GM23248 (cell line): ENCODE results near the gene TTC28. TPM values are rescaled to one million over a fixed set of nuclear protein-coding genes. Genes with fewer than 3 reads are reported as not detected.

ENCODE experiments used
- DNase-seq: peaks from one replicate; pipeline ENCODE4 v3.0.0-alpha.2; 2015
- H2AFZ ChIP-seq: fragments of 200-600 bp; sonication (generic); 2 replicates; pipeline ENCODE4 v1.6.1; 2016; ENCODE audit warnings: antibody characterized with exemption
- H3F3A ChIP-seq: fragments of 200-600 bp; sonication (generic); 2 replicates; pipeline ENCODE4 v1.6.1; 2016; ENCODE audit warnings: mild to moderate bottlenecking, antibody characterized with exemption, mixed run types; ENCODE audit not compliant: insufficient read depth
- H3K27ac ChIP-seq: fragments of 200-600 bp; sonication (generic); 2 replicates; pipeline ENCODE4 v1.5.1; 2016; ENCODE audit warnings: mild to moderate bottlenecking
- H3K27me3 ChIP-seq: fragments of 200-600 bp; sonication (generic); replicated peaks from 2 replicates; pipeline ENCODE4 v1.6.1; 2016; ENCODE audit warnings: mild to moderate bottlenecking; ENCODE audit not compliant: insufficient read depth
- H3K36me3 ChIP-seq: fragments of 200-600 bp; sonication (generic); 2 replicates; pipeline ENCODE4 v1.6.1; 2016; ENCODE audit warnings: low read depth, mild to moderate bottlenecking
- H3K4me1 ChIP-seq: fragments of 200-600 bp; sonication (generic); 2 replicates; pipeline ENCODE4 v1.6.1; 2016; ENCODE audit warnings: mild to moderate bottlenecking; ENCODE audit not compliant: insufficient read depth
- H3K4me2 ChIP-seq: fragments of 200-600 bp; sonication (generic); one replicate; pipeline ENCODE4 v1.6.1; 2016; ENCODE audit warnings: mild to moderate bottlenecking; ENCODE audit not compliant: unreplicated experiment
- H3K4me3 ChIP-seq: fragments of 200-600 bp; sonication (generic); 2 replicates; pipeline ENCODE4 v1.5.1; 2016; ENCODE audit warnings: mild to moderate bottlenecking
- H3K79me2 ChIP-seq: fragments of 200-600 bp; sonication (generic); 2 replicates; pipeline ENCODE4 v1.6.1; 2016; ENCODE audit warnings: mild to moderate bottlenecking; ENCODE audit not compliant: insufficient read depth
- H3K9ac ChIP-seq: fragments of 200-600 bp; sonication (generic); 2 replicates; pipeline ENCODE4 v1.6.1; 2016; ENCODE audit warnings: mild to moderate bottlenecking
- H3K9me2 ChIP-seq: fragments of 200-600 bp; sonication (generic); 2 replicates; pipeline ENCODE4 v1.6.1; 2016; ENCODE audit warnings: mixed run types, mild to moderate bottlenecking, moderate library complexity; ENCODE audit not compliant: insufficient read depth
- H3K9me3 ChIP-seq: fragments of 200-600 bp; sonication (generic); one replicate; pipeline ENCODE4 v1.6.1; 2017; ENCODE audit warnings: low read depth
- H4K20me1 ChIP-seq: fragments of 200-600 bp; sonication (generic); 2 replicates; pipeline ENCODE4 v1.6.0; 2016; ENCODE audit not compliant: insufficient read depth
- EZH2 ChIP-seq: fragments of 200-600 bp; sonication (generic); IDR thresholded peaks from 2 replicates; pipeline ENCODE4 v1.6.1; 2018; ENCODE audit warnings: antibody characterized with exemption, mild to moderate bottlenecking; ENCODE audit not compliant: insufficient read depth, poor library complexity, severe bottlenecking
- EZH2phosphoT487 ChIP-seq: fragments of 200-600 bp; sonication (generic); IDR thresholded peaks from 2 replicates; pipeline ENCODE4 v1.6.1; 2018; ENCODE audit warnings: antibody characterized with exemption, moderate library complexity, mild to moderate bottlenecking, low read depth; ENCODE audit not compliant: insufficient read depth
- WGBS, 2 experiments: methylation state at CpG; one replicate each; pipeline ENCODE4 v1.1.6; 2015 to 2017; ENCODE audit warnings: low lambda C conversion rate in 2 of 2, low coverage in 1 of 2; ENCODE audit errors: missing lambda C conversion rate in 2 of 2; 5-methylcytosine and 5-hydroxymethylcytosine counted together
- in situ Hi-C: fragments of 300-500 bp; cut with MboI; formaldehyde crosslinking; loops from 2 replicates; pipeline ENCODE4 v1.15.0; 2020
- polyA plus RNA-seq: library from polyadenylated mRNA; unstranded; fragments of >200 nt; fragmentation: Nextera tagmentation; extraction: Ambion mirVana; gene quantifications from 2 replicates; pipeline ENCODE4 v1.2.1, GENCODE V29; 2016
- total RNA-seq: library from RNA; depleted of rRNA; stranded (reverse); fragments of >200 nt; shearing (Covaris generic); gene quantifications from 2 replicates; pipeline ENCODE4 v1.2.3, GENCODE V29; 2014

Gene TTC28
- total and polyA plus RNA-seq, 2 experiments from 2014 or later, result 12.5 to 41.9 TPM

DNA sequence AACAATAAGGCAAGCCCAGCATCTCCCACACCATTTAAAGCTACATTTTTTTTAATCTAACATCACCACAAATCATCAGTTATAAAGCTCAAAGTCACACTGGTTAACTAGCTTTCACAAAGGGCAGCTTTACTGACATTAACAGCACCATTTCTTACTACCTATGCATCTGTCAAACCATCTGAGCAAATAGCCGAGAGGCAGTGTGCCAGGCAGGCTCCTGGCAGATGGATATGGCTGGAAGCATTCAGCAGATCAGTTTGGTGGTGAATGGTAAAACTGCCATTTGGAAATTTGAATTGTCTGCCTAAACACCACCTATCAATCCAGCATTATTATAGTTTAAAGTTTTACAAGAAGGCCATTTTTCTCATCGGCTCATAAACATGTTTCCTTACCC is 131.2 kb downstream of the TTC28 start:
- in situ Hi-C loops, result no loop called here
- Histone ChIP-seq H4K20me1 (no peaks in the 10 kb centered on the region), H3K27me3 (no peaks in the 10 kb centered on the region), H3K9me3 (no peaks in the 10 kb centered on the region), H3K4me1 (peaks cover 20% of the 10 kb centered on the region), H3K79me2 (no peaks in the 10 kb centered on the region), H3K9me2 (no peaks in the 10 kb centered on the region), H3F3A (peaks cover 16% of the 10 kb centered on the region), H3K4me2 (no peak overlapping the region), H3K36me3 (no peaks in the 10 kb centered on the region), H3K9ac (no peak overlapping the region), H2AFZ (no peak overlapping the region), H3K27ac (no peak overlapping the region), H3K4me3 (no peak overlapping the region)
- TF ChIP-seq EZH2 (no peak), EZH2phosphoT487 (no peak)
- 96 to 100% methylated on average over 2 of the region's 2 CpGs for WGBS, 2 experiments
- no peak for DNase-seq

DNA sequence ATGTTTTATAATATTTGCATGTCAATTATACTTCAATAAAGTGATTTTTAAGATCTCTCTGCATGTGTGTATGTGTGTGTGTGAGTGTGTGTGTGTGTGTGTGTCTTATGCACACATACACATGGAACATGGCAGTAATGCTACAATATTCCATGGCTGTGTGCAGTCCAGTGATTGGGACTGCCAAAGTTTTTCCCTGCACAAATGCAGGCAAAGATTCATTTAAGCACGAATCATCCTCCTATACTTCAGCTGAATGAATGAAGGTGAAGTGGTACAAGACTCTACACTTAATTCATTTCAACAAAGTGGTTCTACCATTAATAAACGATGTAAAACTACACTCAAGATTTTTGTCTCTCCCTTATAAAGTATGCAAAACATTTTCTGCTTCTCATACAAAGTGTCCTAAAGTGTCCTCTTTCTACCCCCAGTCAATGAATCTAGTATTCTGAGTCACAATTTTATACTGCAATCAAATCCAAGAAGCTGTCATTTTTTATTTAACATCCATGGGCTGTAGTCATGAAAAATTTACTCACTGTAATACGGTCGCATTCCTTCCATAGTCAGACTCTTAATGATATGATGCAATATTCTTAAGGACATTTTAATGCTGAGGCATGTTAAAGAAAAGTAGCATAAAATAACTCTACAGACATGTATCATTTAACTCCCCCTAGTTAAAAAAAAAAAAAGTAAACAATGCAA is 132.4 kb downstream of the TTC28 start:
- H3K27me3 ChIP-seq, result no peaks in the 10 kb centered on the region

DNA sequence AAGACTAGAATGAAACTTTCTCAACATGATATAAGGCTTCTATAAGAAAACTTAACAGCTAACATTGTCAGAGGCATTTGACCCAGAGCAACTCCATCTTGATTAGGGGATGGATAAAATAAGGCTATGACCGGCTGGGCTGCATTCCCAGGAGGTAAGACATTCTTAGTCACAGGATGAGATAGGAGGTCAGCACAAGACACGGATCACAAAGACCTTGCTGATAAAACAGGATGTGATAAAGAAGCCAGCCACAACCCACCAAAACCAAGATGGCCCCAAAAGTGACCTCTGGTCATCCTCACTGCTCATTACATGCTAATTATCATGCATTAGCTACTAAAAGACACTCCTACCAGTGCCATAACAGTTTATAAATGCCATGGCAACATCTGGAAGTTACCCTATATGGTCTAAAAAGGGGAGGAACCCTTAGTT is 135.2 kb downstream of the TTC28 start:
- Histone ChIP-seq H3K9ac (no peak overlapping the region), H2AFZ (no peak overlapping the region), H3K4me2 (no peak overlapping the region), H3F3A (peaks cover 16% of the 10 kb centered on the region), H3K9me3 (peaks cover 5% of the 10 kb centered on the region), H4K20me1 (no peaks in the 10 kb centered on the region), H3K27ac (no peak overlapping the region), H3K27me3 (no peaks in the 10 kb centered on the region), H3K79me2 (peaks cover 6% of the 10 kb centered on the region; the same call in 1 of the 2 replicates), H3K4me1 (peaks cover 20% of the 10 kb centered on the region), H3K9me2 (no peaks in the 10 kb centered on the region), H3K36me3 (no peaks in the 10 kb centered on the region), H3K4me3 (no peak overlapping the region)
- no peak for DNase-seq
- in situ Hi-C loops, result no loop called here
- TF ChIP-seq EZH2phosphoT487 (no peak), EZH2 (no peak)
- WGBS, 2 experiments, result 57 to 59% methylated on average over 2 of the region's 2 CpGs

More for the DNA sequence above, 132.4 kb downstream of the TTC28 start:
- Histone ChIP-seq H2AFZ (no peak overlapping the region), H3K4me2 (peak overlapping the region; percentile 53), H3K9me2 (no peaks in the 10 kb centered on the region), H3K4me1 (peaks cover 20% of the 10 kb centered on the region), H4K20me1 (no peaks in the 10 kb centered on the region), H3K4me3 (no peak overlapping the region), H3K9me3 (peaks cover 5% of the 10 kb centered on the region), H3K36me3 (no peaks in the 10 kb centered on the region), H3K27ac (peak overlapping the region; percentile 45), H3K9ac (no peak overlapping the region), H3F3A (peaks cover 16% of the 10 kb centered on the region), H3K79me2 (no peaks in the 10 kb centered on the region; the same call in 1 of the 2 replicates)
- TF ChIP-seq EZH2phosphoT487, result no peak
- in situ Hi-C loops, result no loop called here
- WGBS, 2 experiments, result 1 to 4% methylated on average over 4 of the region's 4 CpGs
- DNase-seq, result peak; percentile 76

DNA sequence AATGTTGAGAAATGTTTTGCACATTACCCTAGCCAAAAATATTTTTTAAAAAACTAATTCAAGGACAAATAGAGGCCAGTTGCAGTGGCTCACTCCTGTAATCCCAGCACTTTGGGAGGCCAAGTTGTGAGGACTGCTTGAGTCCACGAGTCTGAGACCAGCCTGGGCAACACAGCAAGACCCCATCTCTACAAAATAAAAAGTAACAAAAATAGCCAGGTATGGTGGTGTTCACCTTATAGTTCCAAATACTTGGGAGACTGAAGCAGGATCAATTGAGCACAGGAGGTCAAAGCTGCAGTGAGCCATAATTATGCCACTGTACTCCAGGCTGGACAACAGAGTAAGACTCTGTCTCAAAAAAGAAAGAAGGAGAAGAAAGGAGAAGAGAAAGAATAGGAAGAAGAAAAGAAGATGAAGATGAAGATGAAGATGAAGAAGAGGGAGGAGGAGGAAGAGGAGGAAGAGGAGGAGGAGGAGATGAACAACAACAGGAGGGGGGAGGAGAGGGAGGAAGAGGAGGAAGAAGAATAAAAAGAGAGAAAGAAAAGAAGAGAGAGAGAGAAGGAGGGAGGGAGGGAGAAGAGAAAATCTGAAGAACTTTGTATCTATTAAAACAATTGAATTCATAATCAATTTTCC is 136.5 kb downstream of the TTC28 start:
- 81 to 91% methylated on average over 1 of the region's 1 CpG for WGBS, 2 experiments
- H3K27ac ChIP-seq, result no peak overlapping the region
- H3K9ac ChIP-seq, result no peak overlapping the region
- no peak overlapping the region for H3K4me2 ChIP-seq
- no peak overlapping the region for H3K4me3 ChIP-seq
- no peaks in the 10 kb centered on the region for H3K27me3 ChIP-seq
- no peaks in the 10 kb centered on the region for H4K20me1 ChIP-seq
- H3K4me1 ChIP-seq, result peaks cover 16% of the 10 kb centered on the region
- peaks cover 5% of the 10 kb centered on the region for H3K9me3 ChIP-seq
- DNase-seq, result no peak
- H2AFZ ChIP-seq, result no peak overlapping the region
- no peaks in the 10 kb centered on the region for H3K9me2 ChIP-seq
- in situ Hi-C loops, result no loop called here
- H3F3A ChIP-seq, result peaks cover 16% of the 10 kb centered on the region
- peaks cover 6% of the 10 kb centered on the region; the same call in 1 of the 2 replicates for H3K79me2 ChIP-seq
- no peaks in the 10 kb centered on the region for H3K36me3 ChIP-seq
- TF ChIP-seq EZH2 (no peak), EZH2phosphoT487 (no peak)
